HEK293 (cell line): ENCODE measurements around the gene EPB41L5.

Source experiments
- IKZF3 ChIP-seq: fragments of 450-650 bp; IDR thresholded peaks from 2 replicates; pipeline ENCODE4 v1.5.0; 2018; ENCODE audit warnings: missing biosample characterization, mild to moderate bottlenecking, missing genetic modification characterization, moderate library complexity
- SP3 ChIP-seq: fragments of 450-650 bp; formaldehyde crosslinking; IDR thresholded peaks from 2 replicates; pipeline ENCODE4 v1.5.1; 2016; ENCODE audit warnings: missing biosample characterization, missing genetic modification characterization
- ZNF140 ChIP-seq: fragments of 450-650 bp; formaldehyde crosslinking; IDR thresholded peaks from 2 replicates; pipeline ENCODE4 v1.5.1; 2016; ENCODE audit warnings: missing biosample characterization, missing genetic modification characterization
- ZNF202 ChIP-seq: fragments of 450-650 bp; formaldehyde crosslinking; IDR thresholded peaks from 2 replicates; pipeline ENCODE4 v1.5.1; 2016; ENCODE audit warnings: missing biosample characterization, missing genetic modification characterization, borderline replicate concordance
- ZNF214 ChIP-seq: fragments of 450-650 bp; formaldehyde crosslinking; IDR thresholded peaks from 2 replicates; pipeline ENCODE4 v1.5.1; 2017; ENCODE audit warnings: missing biosample characterization, mild to moderate bottlenecking, missing genetic modification characterization, borderline replicate concordance
- ZNF423 ChIP-seq: fragments of 450-650 bp; formaldehyde crosslinking; IDR thresholded peaks from 2 replicates; pipeline ENCODE4 v1.5.1; 2016; ENCODE audit warnings: missing biosample characterization, missing genetic modification characterization
- ZNF433 ChIP-seq: fragments of 450-650 bp; formaldehyde crosslinking; IDR thresholded peaks from 2 replicates; pipeline ENCODE4 v1.5.1; 2016; ENCODE audit warnings: missing biosample characterization, missing genetic modification characterization, low read depth
- ZNF571 ChIP-seq: fragments of 450-650 bp; formaldehyde crosslinking; IDR thresholded peaks from 2 replicates; pipeline ENCODE4 v1.5.0; 2017; ENCODE audit warnings: missing biosample characterization, missing genetic modification characterization
- ZNF670 ChIP-seq: fragments of 450-650 bp; formaldehyde crosslinking; IDR thresholded peaks from 2 replicates; pipeline ENCODE4 v1.5.1; 2016; ENCODE audit warnings: missing biosample characterization, missing genetic modification characterization, low read depth
- ZNF677 ChIP-seq: fragments of 450-650 bp; IDR thresholded peaks from 2 replicates; pipeline ENCODE4 v1.5.0; 2018; ENCODE audit warnings: missing biosample characterization, mild to moderate bottlenecking, missing genetic modification characterization, moderate library complexity
- TF ChIP-seq, protein P1 (sequence below): fragments of 450-650 bp; formaldehyde crosslinking; IDR thresholded peaks from 2 replicates; pipeline ENCODE4 v1.5.1; 2016; ENCODE audit warnings: missing biosample characterization, missing genetic modification characterization, borderline replicate concordance
- TF ChIP-seq, protein P2 (sequence below): fragments of 450-650 bp; formaldehyde crosslinking; IDR thresholded peaks from 2 replicates; pipeline ENCODE4 v1.5.1; 2016; ENCODE audit warnings: missing biosample characterization, missing genetic modification characterization
- TF ChIP-seq, protein P3 (sequence below): fragments of 450-650 bp; formaldehyde crosslinking; IDR thresholded peaks from 2 replicates; pipeline ENCODE4 v1.5.1; 2016; ENCODE audit warnings: missing biosample characterization, missing genetic modification characterization
- TF ChIP-seq, protein P4 (sequence below): fragments of 450-650 bp; formaldehyde crosslinking; IDR thresholded peaks from 2 replicates; pipeline ENCODE4 v1.5.1; 2016; ENCODE audit warnings: missing biosample characterization, missing genetic modification characterization
- TF ChIP-seq, protein P5 (sequence below): sonication (generic); formaldehyde crosslinking; IDR thresholded peaks from 2 replicates; pipeline ENCODE4 v1.8.1; 2022; ENCODE audit warnings: mild to moderate bottlenecking, moderate library complexity, missing genetic modification reagents
- TF ChIP-seq, protein P6 (sequence below): fragments of 450-650 bp; formaldehyde crosslinking; IDR thresholded peaks from 2 replicates; pipeline ENCODE4 v1.5.1; 2016; ENCODE audit warnings: missing biosample characterization, missing genetic modification characterization
- TF ChIP-seq, protein P7 (sequence below): fragments of 450-650 bp; formaldehyde crosslinking; IDR thresholded peaks from 2 replicates; pipeline ENCODE4 v1.5.1; 2016; ENCODE audit warnings: missing biosample characterization, missing genetic modification characterization
- TF ChIP-seq, protein P8 (sequence below): fragments of 450-650 bp; formaldehyde crosslinking; IDR thresholded peaks from 2 replicates; pipeline ENCODE4 v1.5.1; 2016; ENCODE audit warnings: missing biosample characterization, missing genetic modification characterization

The EPB41L5 gene

DNA sequence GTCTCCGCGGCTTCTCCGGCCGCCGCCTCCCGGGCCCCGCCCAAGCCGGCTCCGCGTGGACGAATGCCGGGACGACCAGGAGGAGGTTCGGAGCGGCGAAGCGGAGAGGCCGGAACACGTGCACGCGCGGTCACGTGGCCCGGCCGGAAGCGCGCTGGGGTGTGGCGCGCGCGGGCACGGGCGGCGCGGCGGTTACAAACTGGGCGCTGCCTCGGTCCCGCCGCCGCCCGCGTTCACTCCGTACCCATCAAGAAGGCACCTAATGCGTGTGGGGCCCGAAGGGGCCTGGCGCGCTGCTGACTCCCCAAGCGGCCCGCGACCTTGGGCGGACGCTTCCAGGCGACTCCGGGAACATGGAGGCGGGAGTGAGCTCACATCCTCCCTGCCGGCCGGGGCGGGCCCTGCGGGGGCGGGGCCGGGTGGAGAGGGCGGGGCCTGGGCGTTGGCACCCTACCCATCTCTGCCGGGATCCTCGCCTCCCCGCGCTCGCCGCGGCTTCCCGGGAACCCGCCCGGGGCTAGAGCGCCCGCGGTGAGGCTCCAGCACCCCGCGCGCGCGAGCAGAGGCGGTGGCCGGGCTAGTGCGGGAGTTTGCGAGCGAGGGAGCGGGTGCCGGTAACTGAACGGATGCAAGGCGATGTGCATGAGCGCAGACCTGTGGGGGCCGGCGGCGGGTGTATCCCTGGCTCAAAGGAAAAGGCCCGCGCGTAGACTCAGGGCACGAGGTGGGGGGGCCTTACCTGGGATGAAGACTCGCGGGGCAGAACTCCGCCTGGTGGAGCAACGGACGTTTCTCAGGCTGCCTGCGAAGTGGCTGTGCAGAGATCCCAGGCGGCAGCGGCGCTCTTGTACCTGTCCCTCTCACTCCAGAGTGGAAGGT is 210.4 kb downstream of the EPB41L5 start, which contains the start of gene TMEM185B (continued):
- TF ChIP-seq, protein P1, sequence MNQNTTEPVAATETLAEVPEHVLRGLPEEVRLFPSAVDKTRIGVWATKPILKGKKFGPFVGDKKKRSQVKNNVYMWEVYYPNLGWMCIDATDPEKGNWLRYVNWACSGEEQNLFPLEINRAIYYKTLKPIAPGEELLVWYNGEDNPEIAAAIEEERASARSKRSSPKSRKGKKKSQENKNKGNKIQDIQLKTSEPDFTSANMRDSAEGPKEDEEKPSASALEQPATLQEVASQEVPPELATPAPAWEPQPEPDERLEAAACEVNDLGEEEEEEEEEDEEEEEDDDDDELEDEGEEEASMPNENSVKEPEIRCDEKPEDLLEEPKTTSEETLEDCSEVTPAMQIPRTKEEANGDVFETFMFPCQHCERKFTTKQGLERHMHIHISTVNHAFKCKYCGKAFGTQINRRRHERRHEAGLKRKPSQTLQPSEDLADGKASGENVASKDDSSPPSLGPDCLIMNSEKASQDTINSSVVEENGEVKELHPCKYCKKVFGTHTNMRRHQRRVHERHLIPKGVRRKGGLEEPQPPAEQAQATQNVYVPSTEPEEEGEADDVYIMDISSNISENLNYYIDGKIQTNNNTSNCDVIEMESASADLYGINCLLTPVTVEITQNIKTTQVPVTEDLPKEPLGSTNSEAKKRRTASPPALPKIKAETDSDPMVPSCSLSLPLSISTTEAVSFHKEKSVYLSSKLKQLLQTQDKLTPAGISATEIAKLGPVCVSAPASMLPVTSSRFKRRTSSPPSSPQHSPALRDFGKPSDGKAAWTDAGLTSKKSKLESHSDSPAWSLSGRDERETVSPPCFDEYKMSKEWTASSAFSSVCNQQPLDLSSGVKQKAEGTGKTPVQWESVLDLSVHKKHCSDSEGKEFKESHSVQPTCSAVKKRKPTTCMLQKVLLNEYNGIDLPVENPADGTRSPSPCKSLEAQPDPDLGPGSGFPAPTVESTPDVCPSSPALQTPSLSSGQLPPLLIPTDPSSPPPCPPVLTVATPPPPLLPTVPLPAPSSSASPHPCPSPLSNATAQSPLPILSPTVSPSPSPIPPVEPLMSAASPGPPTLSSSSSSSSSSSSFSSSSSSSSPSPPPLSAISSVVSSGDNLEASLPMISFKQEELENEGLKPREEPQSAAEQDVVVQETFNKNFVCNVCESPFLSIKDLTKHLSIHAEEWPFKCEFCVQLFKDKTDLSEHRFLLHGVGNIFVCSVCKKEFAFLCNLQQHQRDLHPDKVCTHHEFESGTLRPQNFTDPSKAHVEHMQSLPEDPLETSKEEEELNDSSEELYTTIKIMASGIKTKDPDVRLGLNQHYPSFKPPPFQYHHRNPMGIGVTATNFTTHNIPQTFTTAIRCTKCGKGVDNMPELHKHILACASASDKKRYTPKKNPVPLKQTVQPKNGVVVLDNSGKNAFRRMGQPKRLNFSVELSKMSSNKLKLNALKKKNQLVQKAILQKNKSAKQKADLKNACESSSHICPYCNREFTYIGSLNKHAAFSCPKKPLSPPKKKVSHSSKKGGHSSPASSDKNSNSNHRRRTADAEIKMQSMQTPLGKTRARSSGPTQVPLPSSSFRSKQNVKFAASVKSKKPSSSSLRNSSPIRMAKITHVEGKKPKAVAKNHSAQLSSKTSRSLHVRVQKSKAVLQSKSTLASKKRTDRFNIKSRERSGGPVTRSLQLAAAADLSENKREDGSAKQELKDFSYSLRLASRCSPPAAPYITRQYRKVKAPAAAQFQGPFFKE (tag by site-specific recombination), result no peak
- TF ChIP-seq ZNF677 (tag by site-specific recombination), result 0 out of 2 replicates have a peak, but pooled peaks have one; percentile 12
- TF ChIP-seq, protein P2, sequence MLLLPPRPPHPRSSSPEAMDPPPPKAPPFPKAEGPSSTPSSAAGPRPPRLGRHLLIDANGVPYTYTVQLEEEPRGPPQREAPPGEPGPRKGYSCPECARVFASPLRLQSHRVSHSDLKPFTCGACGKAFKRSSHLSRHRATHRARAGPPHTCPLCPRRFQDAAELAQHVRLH (tag by site-specific recombination), result no peak
- TF ChIP-seq, protein P3, sequence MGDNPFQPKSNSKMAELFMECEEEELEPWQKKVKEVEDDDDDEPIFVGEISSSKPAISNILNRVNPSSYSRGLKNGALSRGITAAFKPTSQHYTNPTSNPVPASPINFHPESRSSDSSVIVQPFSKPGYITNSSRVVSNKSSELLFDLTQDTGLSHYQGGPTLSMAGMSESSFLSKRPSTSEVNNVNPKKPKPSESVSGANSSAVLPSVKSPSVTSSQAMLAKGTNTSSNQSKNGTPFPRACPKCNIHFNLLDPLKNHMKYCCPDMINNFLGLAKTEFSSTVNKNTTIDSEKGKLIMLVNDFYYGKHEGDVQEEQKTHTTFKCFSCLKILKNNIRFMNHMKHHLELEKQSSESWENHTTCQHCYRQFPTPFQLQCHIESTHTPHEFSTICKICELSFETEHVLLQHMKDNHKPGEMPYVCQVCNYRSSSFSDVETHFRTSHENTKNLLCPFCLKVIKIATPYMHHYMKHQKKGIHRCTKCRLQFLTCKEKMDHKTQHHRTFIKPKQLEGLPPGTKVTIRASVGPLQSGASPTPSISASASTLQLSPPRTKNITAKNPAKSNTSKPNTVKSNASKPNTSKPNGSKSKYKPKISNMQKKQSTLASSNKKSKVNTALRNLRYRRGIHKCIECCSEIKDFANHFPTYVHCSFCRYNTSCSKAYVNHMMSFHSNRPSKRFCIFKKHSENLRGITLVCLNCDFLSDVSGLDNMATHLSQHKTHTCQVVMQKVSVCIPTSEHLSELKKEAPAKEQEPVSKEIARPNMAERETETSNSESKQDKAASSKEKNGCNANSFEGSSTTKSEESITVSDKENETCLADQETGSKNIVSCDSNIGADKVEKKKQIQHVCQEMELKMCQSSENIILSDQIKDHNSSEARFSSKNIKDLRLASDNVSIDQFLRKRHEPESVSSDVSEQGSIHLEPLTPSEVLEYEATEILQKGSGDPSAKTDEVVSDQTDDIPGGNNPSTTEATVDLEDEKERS (tag by site-specific recombination), result no peak
- no peak for TF ChIP-seq ZNF214 (tag by site-specific recombination)
- TF ChIP-seq, protein P4, sequence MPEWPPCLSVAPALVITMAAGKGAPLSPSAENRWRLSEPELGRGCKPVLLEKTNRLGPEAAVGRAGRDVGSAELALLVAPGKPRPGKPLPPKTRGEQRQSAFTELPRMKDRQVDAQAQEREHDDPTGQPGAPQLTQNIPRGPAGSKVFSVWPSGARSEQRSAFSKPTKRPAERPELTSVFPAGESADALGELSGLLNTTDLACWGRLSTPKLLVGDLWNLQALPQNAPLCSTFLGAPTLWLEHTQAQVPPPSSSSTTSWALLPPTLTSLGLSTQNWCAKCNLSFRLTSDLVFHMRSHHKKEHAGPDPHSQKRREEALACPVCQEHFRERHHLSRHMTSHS (tag by site-specific recombination), result no peak
- peak; percentile 47 for TF ChIP-seq IKZF3 (tag by site-specific recombination)
- no peak for TF ChIP-seq ZNF670 (tag by site-specific recombination)
- TF ChIP-seq ZNF423, result peak; percentile 88
- TF ChIP-seq SP3, result peak; percentile 69
- TF ChIP-seq, protein P5, sequence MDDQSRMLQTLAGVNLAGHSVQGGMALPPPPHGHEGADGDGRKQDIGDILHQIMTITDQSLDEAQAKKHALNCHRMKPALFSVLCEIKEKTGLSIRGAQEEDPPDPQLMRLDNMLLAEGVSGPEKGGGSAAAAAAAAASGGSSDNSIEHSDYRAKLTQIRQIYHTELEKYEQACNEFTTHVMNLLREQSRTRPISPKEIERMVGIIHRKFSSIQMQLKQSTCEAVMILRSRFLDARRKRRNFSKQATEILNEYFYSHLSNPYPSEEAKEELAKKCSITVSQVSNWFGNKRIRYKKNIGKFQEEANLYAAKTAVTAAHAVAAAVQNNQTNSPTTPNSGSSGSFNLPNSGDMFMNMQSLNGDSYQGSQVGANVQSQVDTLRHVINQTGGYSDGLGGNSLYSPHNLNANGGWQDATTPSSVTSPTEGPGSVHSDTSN (CRISPR knock-in tag), result no peak
- no peak for TF ChIP-seq ZNF140 (tag by site-specific recombination)
- TF ChIP-seq, protein P6, sequence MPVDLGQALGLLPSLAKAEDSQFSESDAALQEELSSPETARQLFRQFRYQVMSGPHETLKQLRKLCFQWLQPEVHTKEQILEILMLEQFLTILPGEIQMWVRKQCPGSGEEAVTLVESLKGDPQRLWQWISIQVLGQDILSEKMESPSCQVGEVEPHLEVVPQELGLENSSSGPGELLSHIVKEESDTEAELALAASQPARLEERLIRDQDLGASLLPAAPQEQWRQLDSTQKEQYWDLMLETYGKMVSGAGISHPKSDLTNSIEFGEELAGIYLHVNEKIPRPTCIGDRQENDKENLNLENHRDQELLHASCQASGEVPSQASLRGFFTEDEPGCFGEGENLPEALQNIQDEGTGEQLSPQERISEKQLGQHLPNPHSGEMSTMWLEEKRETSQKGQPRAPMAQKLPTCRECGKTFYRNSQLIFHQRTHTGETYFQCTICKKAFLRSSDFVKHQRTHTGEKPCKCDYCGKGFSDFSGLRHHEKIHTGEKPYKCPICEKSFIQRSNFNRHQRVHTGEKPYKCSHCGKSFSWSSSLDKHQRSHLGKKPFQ (tag by site-specific recombination), result no peak
- TF ChIP-seq, protein P7, sequence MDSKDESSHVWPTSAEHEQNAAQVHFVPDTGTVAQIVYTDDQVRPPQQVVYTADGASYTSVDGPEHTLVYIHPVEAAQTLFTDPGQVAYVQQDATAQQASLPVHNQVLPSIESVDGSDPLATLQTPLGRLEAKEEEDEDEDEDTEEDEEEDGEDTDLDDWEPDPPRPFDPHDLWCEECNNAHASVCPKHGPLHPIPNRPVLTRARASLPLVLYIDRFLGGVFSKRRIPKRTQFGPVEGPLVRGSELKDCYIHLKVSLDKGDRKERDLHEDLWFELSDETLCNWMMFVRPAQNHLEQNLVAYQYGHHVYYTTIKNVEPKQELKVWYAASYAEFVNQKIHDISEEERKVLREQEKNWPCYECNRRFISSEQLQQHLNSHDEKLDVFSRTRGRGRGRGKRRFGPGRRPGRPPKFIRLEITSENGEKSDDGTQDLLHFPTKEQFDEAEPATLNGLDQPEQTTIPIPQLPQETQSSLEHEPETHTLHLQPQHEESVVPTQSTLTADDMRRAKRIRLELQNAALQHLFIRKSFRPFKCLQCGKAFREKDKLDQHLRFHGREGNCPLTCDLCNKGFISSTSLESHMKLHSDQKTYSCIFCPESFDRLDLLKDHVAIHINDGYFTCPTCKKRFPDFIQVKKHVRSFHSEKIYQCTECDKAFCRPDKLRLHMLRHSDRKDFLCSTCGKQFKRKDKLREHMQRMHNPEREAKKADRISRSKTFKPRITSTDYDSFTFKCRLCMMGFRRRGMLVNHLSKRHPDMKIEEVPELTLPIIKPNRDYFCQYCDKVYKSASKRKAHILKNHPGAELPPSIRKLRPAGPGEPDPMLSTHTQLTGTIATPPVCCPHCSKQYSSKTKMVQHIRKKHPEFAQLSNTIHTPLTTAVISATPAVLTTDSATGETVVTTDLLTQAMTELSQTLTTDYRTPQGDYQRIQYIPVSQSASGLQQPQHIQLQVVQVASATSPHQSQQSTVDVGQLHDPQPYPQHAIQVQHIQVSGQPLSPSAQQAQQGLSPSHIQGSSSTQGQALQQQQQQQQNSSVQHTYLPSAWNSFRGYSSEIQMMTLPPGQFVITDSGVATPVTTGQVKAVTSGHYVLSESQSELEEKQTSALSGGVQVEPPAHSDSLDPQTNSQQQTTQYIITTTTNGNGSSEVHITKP (tag by site-specific recombination), result peak; percentile 30; the same call in 1 of the 2 replicates
- TF ChIP-seq ZNF202 (tag by site-specific recombination), result no peak
- TF ChIP-seq ZNF571 (tag by site-specific recombination), result no peak
- no peak for TF ChIP-seq ZNF433
- TF ChIP-seq, protein P8, sequence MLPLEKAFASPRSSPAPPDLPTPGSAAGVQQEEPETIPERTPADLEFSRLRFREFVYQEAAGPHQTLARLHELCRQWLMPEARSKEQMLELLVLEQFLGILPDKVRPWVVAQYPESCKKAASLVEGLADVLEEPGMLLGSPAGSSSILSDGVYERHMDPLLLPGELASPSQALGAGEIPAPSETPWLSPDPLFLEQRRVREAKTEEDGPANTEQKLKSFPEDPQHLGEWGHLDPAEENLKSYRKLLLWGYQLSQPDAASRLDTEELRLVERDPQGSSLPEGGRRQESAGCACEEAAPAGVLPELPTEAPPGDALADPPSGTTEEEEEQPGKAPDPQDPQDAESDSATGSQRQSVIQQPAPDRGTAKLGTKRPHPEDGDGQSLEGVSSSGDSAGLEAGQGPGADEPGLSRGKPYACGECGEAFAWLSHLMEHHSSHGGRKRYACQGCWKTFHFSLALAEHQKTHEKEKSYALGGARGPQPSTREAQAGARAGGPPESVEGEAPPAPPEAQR (tag by site-specific recombination), result no peak
